KG1 (cell line): ENCODE results near the gene ACSM6.
A peak's percentile ranks its signal among the peaks of the same experiment; 100 is the strongest.

Experiments
- DNase-seq: peaks from one replicate; lab custom pipeline; 2025; lab: John Stamatoyannopoulos, UW

The ACSM6 gene

DNA sequence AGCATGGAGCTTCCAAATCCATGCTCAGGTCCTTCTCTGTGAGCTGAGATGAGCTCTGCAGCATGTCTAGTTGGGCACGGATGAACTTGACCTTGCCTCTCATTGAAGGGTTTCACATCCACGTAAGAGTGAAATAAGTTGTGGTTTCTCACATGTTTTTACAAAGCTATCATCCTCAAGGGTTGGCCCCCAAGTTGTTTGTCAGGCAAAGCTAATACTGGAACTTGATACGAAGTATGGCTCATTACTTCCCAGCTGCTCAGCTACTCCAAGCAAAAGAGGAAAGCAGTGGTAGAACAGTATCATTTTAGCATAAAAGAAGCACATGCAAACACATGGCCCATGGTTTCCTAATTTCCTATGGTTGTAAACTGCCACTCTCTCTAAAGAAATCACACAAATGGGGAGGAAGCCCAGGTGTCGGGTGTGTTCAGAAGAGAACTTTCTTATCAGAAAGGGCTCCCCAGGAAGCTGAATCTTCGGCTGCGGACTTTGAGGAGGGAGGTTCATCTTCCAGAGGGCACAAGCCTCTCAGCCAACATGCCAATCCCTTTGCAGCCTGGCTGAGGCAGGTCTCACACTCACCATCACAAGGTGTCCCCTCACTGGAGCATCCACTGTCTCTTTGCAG lies 51.5 kb downstream of the ACSM6 start:
- no peak for DNase-seq

DNA sequence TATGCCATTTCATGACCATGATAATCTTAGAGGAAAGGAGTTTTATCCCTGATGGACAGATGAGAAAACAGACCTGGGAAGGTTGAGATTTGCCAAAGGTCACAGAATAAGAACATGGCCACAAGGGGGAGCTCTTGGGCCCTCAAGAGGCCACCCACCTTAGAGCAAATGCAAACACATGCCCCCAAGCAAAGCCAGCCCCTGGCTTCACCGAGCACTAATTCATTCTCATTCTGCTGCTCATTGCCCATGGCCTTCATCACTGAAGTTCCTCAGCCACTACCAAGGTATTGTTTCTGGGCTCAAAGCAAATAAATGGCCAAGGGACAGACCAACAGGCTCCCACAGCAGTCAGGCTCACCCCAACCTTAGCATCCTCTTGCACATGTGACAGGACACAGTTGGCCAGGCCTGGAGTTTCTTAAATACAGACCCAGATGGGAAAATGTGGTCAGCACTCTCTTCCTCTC lies 52.6 kb downstream of the ACSM6 start:
- peak; percentile 36 for DNase-seq

DNA sequence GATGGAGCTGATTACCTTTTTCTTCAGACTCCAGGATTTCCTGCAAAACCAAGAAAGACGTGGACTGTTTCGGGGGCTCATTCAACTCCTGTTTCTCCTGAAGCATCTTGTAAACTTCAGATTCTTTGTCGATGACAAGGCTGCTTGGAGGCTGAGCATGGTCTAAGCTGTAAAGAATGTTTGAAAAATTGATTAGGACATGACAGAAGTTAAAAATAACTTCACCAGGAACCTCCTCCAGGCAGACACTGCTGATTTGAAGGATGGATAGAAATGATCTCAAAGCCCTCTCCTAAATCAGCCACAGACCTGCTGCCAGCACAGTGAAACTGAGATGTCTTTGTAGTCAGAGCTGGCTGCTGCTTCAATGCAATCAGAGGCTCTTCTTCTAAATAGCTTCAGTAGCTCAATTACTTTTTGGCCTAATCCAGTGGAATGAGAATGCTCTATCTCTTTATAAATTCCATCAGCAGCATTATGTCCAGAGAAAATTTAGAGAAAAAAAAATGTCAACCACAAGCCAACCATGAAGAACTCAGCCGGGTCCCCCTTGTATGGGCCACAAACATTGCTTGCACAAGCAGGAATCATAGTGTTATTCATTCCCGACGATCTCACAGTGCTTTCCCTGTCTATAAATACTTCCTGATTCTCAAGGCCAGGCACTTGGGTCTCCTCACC lies 53.3 kb downstream of the ACSM6 start:
- DNase-seq, result no peak

DNA sequence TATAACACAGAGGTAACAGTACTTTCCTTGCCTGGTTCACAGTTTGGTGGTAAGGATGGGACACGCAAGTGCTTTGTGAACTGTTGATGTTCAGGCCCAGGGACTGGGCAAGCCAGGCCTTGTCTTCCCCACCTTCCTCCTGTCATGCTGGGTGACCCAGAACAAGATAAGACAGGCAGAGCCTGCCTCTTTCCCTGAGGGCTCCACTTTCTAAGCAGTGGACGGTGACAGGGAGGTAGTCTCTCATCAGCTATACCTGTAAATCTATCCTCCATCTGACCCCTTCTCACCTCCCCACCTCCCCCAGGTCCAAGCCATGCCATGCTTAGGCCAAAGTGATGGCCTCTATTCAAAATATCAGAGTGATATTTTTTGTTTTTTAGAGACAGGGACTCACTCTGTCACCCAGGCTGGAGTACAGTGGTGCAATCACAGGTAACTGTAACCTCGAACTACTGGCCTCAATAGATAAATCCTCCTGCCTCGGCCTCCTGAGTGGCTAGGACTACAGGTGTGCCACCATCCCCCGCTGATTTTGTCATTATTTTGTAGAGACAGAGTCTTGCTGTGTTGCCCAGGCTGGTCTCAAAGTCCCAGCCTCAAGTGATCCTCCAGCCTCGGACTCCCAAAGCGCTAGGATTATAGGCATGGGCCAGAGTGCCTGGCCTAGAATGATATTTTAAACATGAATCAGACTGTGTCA lies 54.0 kb downstream of the ACSM6 start:
- DNase-seq, result no peak

DNA sequence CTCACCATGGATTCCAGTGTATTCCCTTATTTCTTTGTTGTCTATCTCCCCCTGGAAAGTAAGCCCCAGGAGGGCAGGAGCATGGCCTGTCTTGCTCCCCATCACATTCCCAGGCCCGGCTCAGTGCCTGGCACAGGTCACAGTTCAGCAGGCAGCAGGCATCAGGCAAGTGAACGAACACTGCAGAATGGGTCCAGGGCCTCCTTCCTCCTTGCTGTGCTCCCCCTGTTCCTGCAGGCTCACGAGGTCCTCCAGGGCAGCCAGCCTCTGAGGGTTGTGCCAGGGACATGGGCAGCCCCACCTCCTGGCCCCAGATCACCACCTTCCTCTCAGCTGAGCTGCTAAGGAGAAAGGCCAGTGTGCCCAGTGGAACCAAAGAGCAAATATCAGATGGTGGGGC lies 55.0 kb downstream of the ACSM6 start:
- no peak for DNase-seq

DNA sequence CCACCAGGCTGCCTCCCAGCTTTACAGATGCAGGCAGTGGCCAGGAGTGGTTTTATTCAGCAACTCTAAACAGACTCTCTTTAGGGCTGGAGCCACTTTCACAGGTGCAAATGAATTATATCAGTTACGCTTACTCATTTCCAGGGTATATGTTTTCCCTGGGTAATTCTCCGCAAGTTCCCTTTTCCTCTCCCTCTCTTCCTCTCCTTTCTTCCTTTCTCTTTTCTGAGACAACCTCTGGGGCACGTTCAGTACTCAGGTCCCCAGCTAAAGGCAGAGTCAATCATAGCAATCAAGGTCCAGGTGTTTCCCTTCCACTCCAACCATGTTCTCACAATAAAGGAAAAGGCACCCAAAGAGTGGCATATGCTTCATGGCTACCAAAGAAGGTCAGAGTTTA lies 55.4 kb downstream of the ACSM6 start:
- DNase-seq, result no peak

DNA sequence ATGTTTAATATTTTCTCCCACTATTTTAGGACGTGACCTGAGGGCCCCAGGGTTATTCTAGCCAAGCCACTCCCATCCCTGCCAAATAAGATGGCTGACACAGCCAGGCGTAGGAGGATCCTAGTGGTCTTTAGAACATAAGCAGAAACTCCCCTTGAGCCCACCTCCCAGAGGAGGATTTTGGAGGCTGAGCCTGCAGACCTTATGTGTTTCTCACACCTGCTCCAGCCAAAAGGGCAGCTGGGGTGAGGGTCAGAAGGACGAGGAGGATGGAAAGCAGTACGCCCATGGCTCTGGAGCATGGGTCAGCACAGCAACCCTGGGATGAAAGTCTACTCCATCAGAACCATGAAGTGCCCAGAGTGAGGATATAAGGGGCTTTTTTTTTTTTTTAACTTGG lies 56.8 kb downstream of the ACSM6 start:
- DNase-seq, result no peak

DNA sequence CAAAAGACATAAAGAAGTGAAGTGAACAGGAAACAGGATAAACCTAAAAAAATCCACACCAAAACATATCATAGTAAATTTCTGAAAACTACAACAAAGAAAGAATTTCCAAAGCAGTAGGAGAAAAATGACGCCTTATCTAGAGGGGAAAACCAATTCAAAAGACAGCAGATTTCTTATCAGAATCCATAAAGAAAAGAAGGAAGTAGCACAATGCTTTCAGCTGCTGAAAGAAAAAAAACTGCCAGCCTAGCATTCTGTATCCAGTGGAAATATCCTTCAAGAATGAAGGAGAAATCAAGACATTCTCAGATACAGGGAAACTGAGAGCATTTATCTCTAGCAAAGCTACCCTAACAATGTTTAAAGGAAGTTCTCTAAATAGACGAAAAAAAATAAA lies 59.0 kb downstream of the ACSM6 start:
- DNase-seq, result no peak

DNA sequence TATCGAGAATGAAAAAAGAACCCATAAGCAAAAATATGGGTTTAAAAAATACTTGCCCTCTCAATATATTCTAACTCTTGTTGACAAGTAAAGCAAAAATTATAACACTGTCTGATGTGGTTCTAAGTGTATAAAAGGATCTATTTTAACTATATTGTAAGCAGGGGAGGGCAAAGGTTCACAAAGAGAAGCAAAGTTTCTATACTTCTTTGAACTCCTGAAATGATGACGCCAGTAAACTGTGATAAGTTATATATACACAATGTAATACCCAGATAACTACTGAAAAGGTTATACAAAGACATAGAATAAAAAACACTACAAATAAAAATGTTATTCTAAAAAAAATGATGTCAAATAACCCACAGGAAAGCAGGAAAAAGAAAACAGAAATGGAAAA lies 59.6 kb downstream of the ACSM6 start:
- DNase-seq, result no peak

DNA sequence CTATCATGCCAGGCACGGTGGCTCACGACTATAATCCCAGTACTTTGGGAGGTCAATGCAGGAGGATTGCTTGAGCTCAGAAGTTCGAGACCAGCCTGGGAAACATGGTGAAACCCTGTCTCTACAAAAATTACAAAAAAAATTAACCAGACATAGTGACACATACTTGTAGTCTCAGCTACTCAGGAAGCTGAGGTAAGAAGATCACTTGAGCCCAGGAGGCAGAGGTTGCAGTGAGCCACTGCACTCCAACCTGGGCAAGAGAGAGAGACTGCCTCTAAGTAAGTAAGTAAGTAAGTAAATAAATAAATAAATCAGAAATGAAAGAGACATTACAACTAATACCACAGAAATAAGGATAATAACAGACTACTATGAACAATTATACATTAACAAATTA lies 60.6 kb downstream of the ACSM6 start:
- no peak for DNase-seq

DNA sequence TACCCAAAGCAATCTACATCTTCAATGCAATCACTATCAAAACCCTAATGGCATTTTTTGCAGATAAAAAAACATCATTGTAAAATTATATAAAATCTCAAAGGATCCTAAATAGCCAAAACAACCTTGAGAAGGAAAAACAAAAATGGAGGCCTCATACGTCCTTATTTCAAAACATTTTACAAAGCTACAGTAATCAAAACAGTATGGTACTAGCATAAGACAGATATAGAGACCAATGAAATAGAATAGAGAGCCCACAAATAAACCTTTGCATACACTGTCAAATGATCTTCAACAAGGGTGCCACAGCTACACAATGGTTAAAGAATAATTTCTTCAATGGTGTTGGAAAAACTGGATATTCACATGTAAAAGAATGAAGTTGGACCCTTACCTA lies 62.2 kb downstream of the ACSM6 start:
- DNase-seq, result no peak

DNA sequence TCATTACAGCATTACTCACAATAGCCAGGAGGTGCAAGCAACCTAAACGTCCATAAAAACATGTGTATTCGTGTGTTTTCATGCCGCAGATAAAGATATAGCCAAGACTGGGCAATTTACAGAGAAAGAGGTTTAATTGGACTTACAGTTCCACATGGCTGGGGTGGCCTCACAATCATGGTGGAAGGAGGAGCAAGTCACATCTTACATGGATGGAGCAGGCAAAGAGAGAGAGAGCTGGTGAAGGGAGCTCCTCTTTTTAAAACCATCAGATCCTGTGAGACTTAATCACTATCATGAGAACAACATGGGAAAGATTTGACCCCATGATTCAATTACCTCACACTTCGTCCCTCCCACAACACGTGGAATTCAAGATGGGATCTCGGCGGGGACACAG lies 63.8 kb downstream of the ACSM6 start:
- no peak for DNase-seq

DNA sequence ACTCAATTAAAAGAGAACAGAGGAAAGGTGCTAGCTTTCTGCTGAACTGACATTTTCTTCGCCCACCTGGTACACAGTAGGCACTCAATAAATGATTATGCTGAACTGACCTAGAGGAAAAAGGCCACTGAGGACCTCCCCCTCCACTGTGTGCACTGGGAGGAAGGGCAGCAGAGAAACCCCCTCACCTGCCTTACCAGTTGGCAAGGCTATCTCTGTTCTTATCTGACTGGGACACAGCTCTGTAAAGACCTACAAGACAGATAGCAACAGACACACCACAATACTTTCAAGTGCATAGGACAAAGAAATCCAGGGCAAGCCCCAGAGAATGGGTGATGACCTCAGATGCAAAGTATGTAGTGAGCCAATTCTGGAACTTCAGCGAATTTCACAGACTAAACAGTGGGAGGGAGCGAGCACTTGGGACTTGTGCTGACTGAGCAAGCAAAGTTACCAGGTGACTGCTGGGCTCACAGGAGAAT lies 66.4 kb downstream of the ACSM6 start:
- DNase-seq, result no peak

DNA sequence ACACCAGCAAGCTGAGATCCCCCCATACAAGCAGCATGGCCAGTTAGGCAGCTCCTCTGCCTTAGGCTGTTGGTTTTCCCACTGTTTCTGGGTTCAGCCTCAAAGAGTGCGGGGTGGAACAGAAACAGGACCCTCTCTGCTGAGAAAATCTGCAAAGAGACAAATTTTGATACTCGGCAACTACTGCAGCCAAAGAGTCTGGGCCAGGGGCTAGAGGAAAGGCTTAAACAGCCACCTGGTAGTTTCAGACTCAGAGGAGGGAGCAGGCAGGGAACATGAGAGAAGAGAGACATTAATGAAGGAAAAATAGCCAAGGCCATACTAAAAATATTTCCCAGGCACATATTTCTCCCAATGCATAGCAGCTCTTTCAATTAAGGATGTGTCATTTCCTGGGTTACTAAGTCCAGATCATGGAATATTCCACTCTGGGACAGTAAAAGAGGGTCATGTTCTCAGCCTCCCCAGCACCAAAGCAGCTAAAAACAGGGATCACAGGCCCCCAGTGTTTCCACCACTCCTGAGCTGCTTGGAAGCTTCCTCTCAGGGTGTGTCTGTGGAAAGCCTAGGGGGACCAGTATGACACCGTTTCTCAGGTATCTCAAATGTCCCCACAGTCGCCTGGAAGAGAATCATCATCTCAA lies 67.0 kb downstream of the ACSM6 start:
- no peak for DNase-seq

DNA sequence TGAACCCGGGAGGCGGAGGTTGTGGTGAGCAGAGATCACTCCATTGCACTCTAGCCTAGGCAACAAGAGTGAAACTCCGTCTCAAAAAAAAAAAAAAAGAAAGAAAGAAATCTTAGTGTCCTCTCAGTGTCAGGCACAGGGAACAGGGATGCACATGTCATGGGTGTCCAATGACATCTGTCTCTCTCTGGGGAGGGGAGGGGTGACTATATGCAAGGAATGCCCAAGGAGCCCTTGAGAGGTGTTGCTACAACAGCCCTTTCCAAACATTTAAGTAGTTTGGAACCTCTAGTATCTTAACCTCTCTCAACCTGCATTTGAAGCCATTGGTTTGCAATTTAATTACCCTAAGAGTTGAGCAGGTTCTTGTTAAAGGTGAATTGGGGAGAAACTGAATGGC lies 67.9 kb downstream of the ACSM6 start:
- DNase-seq, result no peak

DNA sequence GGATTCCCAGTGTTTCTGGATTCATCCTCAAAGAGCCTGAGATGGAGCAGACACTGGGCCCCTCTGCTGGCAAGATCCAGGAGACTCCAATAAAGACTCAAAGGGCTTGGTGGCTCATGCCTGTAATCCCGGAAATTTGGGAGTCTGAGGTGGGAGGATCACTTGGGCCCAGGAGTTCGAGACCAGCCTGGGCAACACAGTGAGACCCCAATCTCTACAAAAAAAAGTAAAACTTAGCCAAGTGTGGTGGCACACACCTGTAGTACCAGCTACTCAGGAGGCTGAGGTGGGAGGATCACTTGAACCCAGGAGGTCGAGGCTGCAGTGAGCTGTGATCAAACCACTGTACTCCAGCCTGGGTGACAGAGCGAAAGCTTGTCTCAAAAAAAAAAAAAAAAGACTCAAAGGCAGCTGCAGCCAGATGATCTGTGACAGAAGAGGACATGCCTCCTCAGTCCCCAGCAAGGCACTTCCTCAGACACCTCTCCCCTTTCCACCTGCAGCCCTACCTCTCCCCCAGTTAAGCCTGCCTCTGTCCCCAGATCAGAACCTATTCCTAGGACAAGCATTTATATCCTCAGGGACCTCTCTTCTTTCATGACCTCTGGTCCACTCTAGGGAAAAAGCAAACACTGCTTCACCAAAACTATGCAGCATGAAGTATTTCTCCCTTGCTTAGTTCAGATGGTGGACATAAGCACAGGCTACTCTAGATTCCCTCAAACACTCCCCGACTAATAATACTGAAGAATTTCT lies 68.9 kb downstream of the ACSM6 start:
- no peak for DNase-seq

DNA sequence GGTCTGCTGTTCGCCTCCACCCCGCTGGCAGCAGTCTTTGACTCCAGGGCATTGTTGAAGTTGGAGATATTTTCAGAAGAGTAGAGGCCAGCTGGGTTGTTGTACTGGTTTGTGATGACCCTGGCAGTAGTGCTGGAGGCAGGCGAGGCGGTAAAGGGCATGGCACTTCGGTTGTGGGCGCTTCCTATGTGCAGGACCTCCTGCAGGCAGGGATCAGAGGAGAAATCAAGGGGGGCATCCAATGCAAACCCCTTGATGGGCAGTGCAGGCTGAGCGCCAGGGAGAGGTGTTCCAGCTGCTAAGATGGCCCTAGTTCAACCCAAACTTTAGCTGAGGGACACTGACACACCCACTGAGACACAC lies 69.8 kb downstream of the ACSM6 start:
- no peak for DNase-seq

DNA sequence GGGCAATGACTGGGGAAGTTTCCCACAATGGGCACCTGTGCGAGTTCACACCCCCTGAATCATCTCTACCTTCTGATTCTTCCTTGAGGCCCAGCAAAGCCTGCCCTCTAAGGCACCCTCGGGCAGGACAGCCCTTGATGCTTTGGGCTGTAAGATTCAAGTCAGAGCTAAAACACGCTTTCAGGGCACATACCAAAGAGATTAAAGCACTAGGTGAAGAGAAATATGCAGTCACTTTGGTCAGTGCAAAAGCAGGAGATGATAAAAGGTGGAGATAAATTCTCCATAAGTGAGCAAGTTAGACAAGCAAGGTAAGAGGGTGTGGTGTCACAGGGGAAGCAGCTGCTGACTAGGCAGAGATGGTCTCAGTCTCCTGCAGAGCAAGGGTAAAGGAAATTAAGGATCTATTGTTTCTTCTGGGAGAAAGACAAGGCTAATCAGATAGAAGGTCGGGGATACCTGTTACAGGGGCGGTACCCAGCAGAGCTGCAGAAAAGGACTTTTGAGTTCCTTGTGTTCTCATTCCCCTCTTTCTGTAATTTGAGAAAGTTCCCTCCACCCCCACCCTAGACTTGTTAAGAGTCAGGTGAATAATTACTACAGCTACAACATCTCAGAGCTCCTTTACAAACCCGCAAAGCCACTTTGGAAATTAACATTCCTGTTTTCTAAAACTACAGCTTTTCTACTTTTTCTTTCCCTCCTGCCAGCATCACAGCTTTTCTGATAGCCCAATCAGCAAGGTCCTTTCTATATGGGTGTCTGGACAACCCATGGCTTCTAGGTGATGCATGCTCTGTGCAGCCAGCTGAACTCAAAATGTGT lies 70.4 kb downstream of the ACSM6 start:
- DNase-seq, result no peak

DNA sequence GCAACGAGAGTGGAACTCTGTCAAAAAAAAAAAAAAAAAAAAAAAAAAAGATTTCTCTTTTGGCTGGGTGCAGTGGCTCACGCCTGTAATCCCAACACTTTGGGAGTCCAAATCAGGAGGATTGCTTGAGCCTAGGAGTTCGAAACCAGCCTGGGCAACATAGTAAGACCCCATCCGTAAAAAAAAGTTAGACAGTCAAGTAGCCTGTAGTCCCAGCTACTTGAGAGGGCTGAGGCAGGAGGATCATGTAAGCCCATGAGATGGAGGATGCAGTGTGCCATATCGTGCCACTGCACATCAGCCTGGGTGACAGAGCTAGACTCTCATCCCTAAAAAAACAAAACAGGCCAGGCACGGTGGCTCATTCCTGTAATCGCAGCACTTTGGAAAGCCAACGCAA lies 71.5 kb downstream of the ACSM6 start:
- DNase-seq, result no peak

DNA sequence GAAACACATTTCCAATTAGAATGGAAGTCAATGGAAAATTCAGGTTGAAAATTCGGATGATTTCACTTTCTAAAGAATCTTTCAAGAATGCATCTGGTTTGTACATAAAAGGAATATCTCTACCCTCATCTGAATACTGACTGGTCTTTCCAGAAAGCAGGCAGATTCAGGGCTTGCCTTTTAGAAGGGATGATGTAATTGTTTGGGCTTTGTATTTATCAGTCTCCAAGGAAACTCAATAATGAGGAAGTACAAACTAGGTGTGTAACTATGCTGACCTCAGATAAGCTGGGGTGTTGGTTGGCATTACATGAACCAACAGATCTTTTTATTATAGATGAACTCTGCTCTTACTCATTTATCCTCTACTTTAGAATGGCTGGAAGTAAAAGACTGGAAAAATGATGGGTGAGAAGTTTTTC lies 72.6 kb downstream of the ACSM6 start:
- DNase-seq, result no peak

DNA sequence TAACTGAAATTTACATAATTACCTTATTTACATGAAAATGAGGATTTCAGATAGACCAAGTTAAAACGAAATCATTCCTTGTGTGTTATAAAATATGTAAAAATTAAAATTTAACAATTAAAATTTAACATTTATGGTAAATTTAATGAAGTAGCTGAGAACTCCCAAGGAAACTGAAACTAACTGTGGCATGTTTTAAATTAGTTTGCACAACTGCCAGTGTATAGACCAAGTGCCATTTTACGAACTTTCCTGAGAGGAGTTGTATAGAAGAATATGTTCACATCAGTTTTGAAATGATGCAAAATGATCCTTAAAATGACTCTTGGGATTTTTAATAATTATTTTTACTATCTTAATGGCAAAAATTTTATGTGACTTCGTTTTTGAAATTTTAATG lies 73.2 kb downstream of the ACSM6 start:
- DNase-seq, result no peak
